OCI-LY1 (cell line): ENCODE data around the gene TLE6.

Source experiments
- H2AFZ ChIP-seq: fragments of 200-600 bp; sonication (generic), shearing (Covaris generic); 2 replicates; pipeline ENCODE4 v1.6.0; 2014; ENCODE audit warnings: antibody characterized with exemption, mild to moderate bottlenecking, low read length
- H3F3A ChIP-seq: fragments of 200-600 bp; sonication (generic), shearing (Covaris generic); 2 replicates; pipeline ENCODE4 v1.6.0; 2014; ENCODE audit warnings: mild to moderate bottlenecking, antibody characterized with exemption, low read length, moderate library complexity; ENCODE audit not compliant: insufficient read depth
- H3K27ac ChIP-seq: fragments of 200-600 bp; sonication (generic); 2 replicates; pipeline ENCODE4 v1.5.1; 2014; ENCODE audit warnings: low read length, mixed run types, mild to moderate bottlenecking, low read depth; ENCODE audit not compliant: poor library complexity, severe bottlenecking
- H3K27me3 ChIP-seq: fragments of 200-600 bp; sonication (generic); 2 replicates; pipeline ENCODE4 v1.6.0; 2014; ENCODE audit warnings: antibody characterized with exemption, mild to moderate bottlenecking, low read length, moderate library complexity; ENCODE audit not compliant: insufficient read depth
- H3K36me3 ChIP-seq: fragments of 200-600 bp; sonication (generic); 2 replicates; pipeline ENCODE4 v1.6.1; 2014; ENCODE audit warnings: mild to moderate bottlenecking, antibody characterized with exemption, low read length, moderate library complexity, mixed read lengths; ENCODE audit not compliant: insufficient read depth
- H3K4me1 ChIP-seq: fragments of 200-600 bp; sonication (generic); 2 replicates; pipeline ENCODE4 v1.5.1; 2014; ENCODE audit warnings: mild to moderate bottlenecking, low read length, moderate library complexity; ENCODE audit not compliant: insufficient read depth, severe bottlenecking
- H3K4me2 ChIP-seq: fragments of 200-600 bp; sonication (generic), shearing (Covaris generic); 2 replicates; pipeline ENCODE4 v1.6.1; 2014; ENCODE audit warnings: low read length
- H3K4me3 ChIP-seq: fragments of 200-600 bp; sonication (generic); 2 replicates; pipeline ENCODE4 v1.5.1; 2014; ENCODE audit warnings: low read length, low read depth, mild to moderate bottlenecking, mixed read lengths; ENCODE audit not compliant: poor library complexity, severe bottlenecking
- H3K79me2 ChIP-seq: fragments of 200-600 bp; shearing (Covaris generic); 2 replicates; pipeline ENCODE4 v1.6.1; 2016; ENCODE audit warnings: mixed run types, low read length, mixed read lengths; ENCODE audit not compliant: insufficient read depth
- H3K9ac ChIP-seq: fragments of 200-600 bp; sonication (generic), shearing (Covaris generic); 2 replicates; pipeline ENCODE4 v1.6.1; 2014; ENCODE audit warnings: mild to moderate bottlenecking, low read length, mixed read lengths
- H3K9me2 ChIP-seq: fragments of 200-600 bp; sonication (generic), shearing (Covaris generic); 2 replicates; pipeline ENCODE4 v1.6.1; 2014; ENCODE audit warnings: low read depth, mild to moderate bottlenecking, low read length, mixed read lengths
- H3K9me3 ChIP-seq: fragments of 200-600 bp; shearing (Covaris generic); 2 replicates; pipeline ENCODE4 v1.6.1; 2014; ENCODE audit warnings: low read length, mixed read lengths
- H4K20me1 ChIP-seq: fragments of 200-600 bp; sonication (generic), shearing (Covaris generic); 2 replicates; pipeline ENCODE4 v1.6.0; 2016; ENCODE audit warnings: mild to moderate bottlenecking, low read length; ENCODE audit not compliant: insufficient read depth
- EZH2 ChIP-seq: fragments of 200-600 bp; sonication (generic), shearing (Covaris generic); IDR thresholded peaks from 2 replicates; pipeline ENCODE4 v1.8.0; 2017; ENCODE audit warnings: borderline replicate concordance, mixed run types, mild to moderate bottlenecking, antibody characterized with exemption, low read length, moderate library complexity, mixed read lengths
- TF ChIP-seq, protein P1 (sequence below): fragments of 200-600 bp; sonication (generic), shearing (Covaris generic); IDR thresholded peaks from 2 replicates; pipeline ENCODE4 v1.5.1; 2017; ENCODE audit warnings: mild to moderate bottlenecking, antibody characterized with exemption, low read length, moderate library complexity, mixed read lengths

TLE6 gene

DNA sequence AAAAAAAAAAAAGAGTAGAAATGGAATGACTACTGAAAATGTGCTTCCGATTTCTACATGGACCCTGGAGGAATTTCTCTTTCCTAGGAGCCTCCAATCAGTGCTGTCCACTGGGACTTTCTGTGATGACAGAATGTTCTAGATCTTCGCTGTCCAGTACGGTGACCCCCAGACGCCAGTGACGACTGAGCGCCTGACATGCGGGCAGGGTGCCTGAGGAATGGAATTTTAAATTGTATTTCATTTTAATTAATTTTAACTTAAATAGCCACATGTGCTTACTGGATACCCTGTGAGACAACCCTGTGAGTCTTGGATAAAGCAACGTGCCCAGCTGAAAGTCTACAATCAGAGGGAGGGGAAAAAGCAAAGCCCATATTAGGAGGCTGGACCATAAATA, 4.1 kb upstream of the TLE6 start:
- Histone ChIP-seq H4K20me1 (no peaks in the 10 kb centered on the region), H3K4me3 (no peak overlapping the region), H3K9me3 (no peaks in the 10 kb centered on the region), H3K4me1 (no peaks in the 10 kb centered on the region), H3K4me2 (no peak overlapping the region), H3K9me2 (no peaks in the 10 kb centered on the region), H3F3A (no peaks in the 10 kb centered on the region), H3K27me3 (no peaks in the 10 kb centered on the region), H3K79me2 (no peaks in the 10 kb centered on the region), H3K9ac (no peak overlapping the region), H3K36me3 (no peaks in the 10 kb centered on the region), H2AFZ (no peak overlapping the region), H3K27ac (no peak overlapping the region)
- TF ChIP-seq EZH2, result no peak
- TF ChIP-seq, protein P1, sequence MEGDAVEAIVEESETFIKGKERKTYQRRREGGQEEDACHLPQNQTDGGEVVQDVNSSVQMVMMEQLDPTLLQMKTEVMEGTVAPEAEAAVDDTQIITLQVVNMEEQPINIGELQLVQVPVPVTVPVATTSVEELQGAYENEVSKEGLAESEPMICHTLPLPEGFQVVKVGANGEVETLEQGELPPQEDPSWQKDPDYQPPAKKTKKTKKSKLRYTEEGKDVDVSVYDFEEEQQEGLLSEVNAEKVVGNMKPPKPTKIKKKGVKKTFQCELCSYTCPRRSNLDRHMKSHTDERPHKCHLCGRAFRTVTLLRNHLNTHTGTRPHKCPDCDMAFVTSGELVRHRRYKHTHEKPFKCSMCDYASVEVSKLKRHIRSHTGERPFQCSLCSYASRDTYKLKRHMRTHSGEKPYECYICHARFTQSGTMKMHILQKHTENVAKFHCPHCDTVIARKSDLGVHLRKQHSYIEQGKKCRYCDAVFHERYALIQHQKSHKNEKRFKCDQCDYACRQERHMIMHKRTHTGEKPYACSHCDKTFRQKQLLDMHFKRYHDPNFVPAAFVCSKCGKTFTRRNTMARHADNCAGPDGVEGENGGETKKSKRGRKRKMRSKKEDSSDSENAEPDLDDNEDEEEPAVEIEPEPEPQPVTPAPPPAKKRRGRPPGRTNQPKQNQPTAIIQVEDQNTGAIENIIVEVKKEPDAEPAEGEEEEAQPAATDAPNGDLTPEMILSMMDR, result no peak

- Histone ChIP-seq H3K9me3 (no peaks in the 10 kb centered on the region), H3K4me3 (no peak overlapping the region), H3K9ac (no peak overlapping the region), H3F3A (no peaks in the 10 kb centered on the region), H4K20me1 (no peaks in the 10 kb centered on the region), H3K9me2 (no peaks in the 10 kb centered on the region), H3K4me1 (no peaks in the 10 kb centered on the region), H3K27ac (no peak overlapping the region), H3K4me2 (no peak overlapping the region), H3K27me3 (no peaks in the 10 kb centered on the region), H3K79me2 (no peaks in the 10 kb centered on the region), H3K36me3 (no peaks in the 10 kb centered on the region), H2AFZ (no peak overlapping the region)
- TF ChIP-seq EZH2, result no peak
- TF ChIP-seq, protein P1, result no peak
These were observed 2.9 kb upstream of the TLE6 start for GRCh38 chr19:2974342-2975041.

GRCh38 chr19:2976609-2977000, 759 bp upstream of the TLE6 start:
- H3K79me2 ChIP-seq, result no peaks in the 10 kb centered on the region
- H3F3A ChIP-seq, result no peaks in the 10 kb centered on the region
- no peak overlapping the region for H3K27ac ChIP-seq
- H3K36me3 ChIP-seq, result no peaks in the 10 kb centered on the region
- no peaks in the 10 kb centered on the region for H3K4me1 ChIP-seq
- no peak overlapping the region for H3K9ac ChIP-seq
- no peaks in the 10 kb centered on the region for H3K9me3 ChIP-seq
- TF ChIP-seq, protein P1, result no peak
- no peak for TF ChIP-seq EZH2
- H2AFZ ChIP-seq, result no peak overlapping the region
- no peaks in the 10 kb centered on the region for H3K27me3 ChIP-seq
- no peaks in the 10 kb centered on the region for H3K9me2 ChIP-seq
- peak overlapping the region; percentile 45; the same call in 1 of the 2 replicates for H3K4me2 ChIP-seq
- no peaks in the 10 kb centered on the region for H4K20me1 ChIP-seq
- no peak overlapping the region for H3K4me3 ChIP-seq
